ENCODE data around the gene RPL37A.

RPL37A gene

GRCh38 chr2:216498379-216499352, at the start of gene RPL37A:
RPL37A (plus strand) TSS chr2:216498844; CDS start chr2:216498875, 31 bp downstream.
- DNase-seq: peak; percentile 77

GRCh38 chr2:216450346-216450745, 48.3 kb upstream of the RPL37A start:
- DNase-seq: no peak

- no peak for DNase-seq
These were observed 47.9 kb upstream of the RPL37A start for GRCh38 chr2:216450784-216451183.

DNA sequence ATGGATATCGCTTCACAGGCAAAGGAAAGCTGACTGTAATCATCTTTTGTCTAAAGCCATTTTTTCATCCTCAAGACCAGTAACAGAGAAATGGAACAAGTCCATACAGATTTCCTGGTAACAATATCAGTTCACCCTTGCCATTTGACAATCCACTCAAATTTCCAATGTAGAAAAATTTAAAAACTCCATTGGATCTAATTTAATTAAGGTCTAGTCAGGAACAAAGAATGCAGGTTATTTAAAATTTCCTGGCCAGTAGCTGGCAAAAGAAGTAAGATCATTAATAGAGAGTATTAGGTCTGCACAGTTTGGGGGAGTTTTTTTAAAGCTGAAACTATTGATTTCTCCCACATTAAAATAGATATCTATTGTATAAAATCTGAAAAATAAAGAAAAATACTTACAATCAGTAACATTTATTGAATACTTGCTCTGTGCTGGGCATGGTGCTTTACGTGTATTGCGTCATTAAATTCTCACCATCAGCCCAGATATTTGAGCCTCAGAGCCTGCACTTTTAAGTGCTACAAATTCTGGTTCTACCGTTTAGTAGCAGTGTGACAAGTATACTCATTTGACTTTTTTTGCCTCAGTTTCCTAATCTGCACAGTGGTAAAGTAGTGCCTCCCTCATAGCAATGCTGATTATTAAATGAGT, 44.6 kb upstream of the RPL37A start:
- no peak for DNase-seq

GRCh38 chr2:216463148-216463547, 35.5 kb upstream of the RPL37A start:
- DNase-seq: no peak

DNA sequence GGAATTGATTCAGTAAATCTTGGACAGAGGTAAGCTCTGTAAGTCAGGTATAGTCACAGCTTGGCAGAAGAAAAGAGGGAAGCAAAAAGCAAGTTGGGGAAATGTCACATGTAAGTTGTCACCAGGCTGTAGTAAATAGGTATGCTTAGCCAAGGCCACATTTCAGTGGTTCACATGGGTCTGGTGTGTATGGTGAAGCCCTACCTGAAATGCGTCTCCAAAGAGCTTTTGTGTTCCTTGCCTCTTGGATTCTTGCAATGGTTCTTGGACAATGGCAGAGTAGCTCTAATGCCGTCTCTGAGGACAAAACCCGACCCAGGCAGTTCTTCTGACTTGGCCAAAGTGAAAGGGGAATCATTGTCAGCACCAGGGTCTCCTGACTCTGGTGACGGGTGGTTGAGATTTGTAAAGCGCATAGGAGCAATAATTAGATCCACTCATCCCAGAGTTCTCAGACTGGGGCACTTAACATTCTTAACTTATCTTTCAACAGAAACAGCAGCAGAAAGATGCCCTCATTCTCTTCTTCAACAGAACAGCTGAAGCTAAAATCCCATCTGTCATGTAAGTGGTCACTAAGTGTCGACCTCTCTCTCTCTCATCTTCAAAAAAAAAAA, 34.4 kb upstream of the RPL37A start:
- DNase-seq: no peak

- no peak for DNase-seq
These were observed 33.0 kb upstream of the RPL37A start for GRCh38 chr2:216465579-216466195.

- DNase-seq: no peak
These were observed 30.8 kb upstream of the RPL37A start for GRCh38 chr2:216467845-216468244.

GRCh38 chr2:216469661-216470060, 29.0 kb upstream of the RPL37A start:
- no peak for DNase-seq

- no peak for DNase-seq
These were observed 25.5 kb upstream of the RPL37A start for GRCh38 chr2:216473187-216473586.

DNA sequence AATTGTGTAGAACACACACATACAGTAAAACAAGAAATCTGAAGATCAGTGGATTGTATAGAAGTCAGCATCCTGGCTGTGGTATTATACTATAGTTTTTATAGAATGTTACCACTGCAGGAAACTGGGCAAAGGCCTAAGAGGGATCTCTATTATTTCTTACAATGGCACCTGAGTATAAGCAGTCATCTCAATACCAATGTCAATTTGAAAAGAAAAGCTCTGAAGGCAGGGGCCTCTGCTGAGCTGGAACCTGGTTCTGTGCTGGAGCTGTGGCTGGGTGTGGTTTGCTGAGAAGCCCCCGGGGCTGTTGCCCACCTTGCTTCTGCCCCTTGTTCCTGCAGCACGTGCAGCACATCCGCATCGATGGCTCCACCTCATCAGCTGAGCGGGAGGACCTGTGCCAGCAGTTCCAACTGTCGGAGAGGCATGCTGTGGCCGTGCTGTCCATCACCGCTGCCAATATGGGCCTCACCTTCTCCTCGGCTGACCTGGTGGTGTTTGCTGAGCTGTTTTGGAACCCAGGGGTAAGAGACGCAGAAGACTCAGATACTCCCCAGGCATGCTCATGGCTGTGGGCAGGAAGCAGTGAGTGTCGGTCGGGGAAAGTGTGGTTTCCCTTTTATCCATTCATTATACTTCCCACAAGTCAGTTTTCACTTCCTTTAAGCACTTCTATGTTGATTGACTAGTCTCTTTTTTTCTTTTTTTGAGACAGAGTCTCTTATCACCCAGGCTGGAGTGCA, 23.5 kb upstream of the RPL37A start:
- DNase-seq: no peak

- DNase-seq: no peak
These were observed 22.9 kb upstream of the RPL37A start for GRCh38 chr2:216475767-216476166.

- DNase-seq: no peak
These were observed 21.2 kb upstream of the RPL37A start for GRCh38 chr2:216477283-216478035.

- DNase-seq: no peak
These were observed 20.5 kb upstream of the RPL37A start for GRCh38 chr2:216478151-216478550.

- DNase-seq: no peak
These were observed 19.9 kb upstream of the RPL37A start for GRCh38 chr2:216478791-216479190.

DNA sequence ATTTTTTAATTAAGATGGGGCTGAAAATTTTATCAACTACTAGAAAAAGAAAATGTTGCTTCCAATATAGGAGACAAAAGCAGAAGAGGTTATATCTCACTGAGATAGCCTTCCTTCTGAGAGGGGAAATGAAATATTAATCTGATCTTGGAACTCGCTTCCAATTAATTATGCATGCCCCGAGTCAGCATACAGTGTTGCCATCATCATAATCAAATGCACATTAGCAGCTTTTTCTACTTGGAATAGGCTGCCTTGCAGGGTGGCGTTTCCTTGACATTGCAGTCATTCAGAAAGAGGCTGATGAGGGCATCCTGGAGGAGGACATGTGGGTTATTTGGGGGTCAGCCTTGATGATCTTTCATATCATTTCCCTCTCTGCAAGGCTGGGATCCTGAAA, 18.4 kb upstream of the RPL37A start:
- no peak for DNase-seq

DNA sequence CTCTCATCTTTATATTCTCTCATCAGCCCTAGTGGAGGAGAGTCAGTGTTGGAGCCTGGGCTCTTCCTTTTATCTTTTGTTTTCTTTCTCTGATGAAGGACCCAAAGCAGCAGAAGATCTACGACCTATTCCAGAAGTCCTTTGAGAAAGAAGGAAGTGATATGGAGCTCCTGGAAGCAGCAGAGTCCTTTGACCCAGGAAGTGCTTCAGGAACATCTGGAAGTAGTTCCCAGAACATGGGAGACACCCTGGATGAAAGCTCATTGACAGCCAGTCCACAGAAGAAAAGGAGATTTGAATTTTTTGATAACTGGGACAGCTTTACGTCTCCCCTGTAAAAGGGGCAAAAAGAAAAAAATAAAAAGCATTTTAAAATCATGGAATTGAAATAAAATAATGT, 16.0 kb upstream of the RPL37A start:
- no peak for DNase-seq

GRCh38 chr2:216485237-216485636, 13.4 kb upstream of the RPL37A start:
- DNase-seq: no peak

DNA sequence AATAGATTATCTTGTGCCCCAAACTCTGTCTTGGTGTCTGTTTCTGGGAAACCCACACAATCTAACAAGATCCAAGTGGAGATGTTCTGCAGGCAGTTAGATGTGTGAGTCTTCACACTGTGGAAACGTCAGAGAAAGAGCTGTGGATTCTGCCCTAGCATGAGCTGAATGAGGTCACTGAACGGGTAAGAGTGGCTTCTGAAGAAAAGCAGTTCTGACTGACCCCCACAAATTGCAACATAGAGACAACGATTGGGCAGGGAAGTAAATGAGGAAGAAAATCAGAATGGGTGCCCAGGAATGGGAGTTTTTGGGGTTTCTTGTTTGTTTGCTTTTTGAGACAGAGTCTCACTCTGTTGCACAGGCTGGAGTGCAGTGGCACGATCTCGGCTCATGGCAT, 12.9 kb upstream of the RPL37A start:
- DNase-seq: no peak

DNA sequence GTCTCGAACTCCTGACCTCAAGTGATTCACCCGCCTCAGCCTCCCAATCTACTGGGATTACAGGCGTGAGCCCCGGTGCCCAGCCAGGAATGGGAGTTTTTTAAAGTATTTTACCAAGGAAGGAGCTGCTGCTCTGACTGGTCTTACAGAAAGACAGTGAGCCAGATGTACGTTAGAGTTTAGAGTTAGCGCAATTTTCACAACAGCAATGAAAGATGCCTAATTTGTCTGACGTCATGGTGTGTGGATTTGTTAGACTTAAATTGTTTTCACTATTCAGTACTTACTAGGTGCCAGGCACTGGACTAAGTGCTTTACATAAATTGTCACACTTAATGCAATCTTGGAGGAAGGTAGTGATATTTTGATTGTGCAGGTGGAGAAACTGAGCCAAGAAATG, 12.4 kb upstream of the RPL37A start:
- DNase-seq: no peak

DNA sequence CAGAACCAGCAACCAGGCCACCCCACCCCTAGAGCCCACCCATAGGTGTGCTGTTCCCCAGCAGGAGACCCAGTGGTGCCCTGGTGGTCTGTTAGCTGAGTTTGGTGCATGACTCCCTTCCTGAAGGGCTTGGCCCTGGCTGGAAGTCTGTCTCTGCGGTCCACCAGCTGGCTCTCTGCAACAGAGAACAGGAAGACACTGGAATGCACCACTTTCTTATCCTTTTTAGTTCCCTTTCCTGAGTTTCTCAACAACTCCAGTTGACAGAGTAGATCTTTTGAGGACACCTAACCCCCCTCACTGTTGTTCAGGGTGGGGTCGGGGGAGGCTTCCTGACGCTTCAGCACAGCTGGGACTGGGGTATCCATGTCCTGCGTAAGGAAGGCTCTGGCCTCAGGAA, 11.9 kb upstream of the RPL37A start:
- DNase-seq: no peak

GRCh38 chr2:216490061-216490460, 8.6 kb upstream of the RPL37A start:
- DNase-seq: no peak
